GM12872 (cell line): ENCODE data around the gene AQP11.

Experiments
- TF ChIP-seq, protein P1 (sequence below): IDR thresholded peaks from 3 replicates; pipeline ENCODE4 v1.5.1; 2011; ENCODE audit warnings: low read depth, mild to moderate bottlenecking, low read length, moderate library complexity; ENCODE audit not compliant: insufficient read depth

Gene AQP11

DNA sequence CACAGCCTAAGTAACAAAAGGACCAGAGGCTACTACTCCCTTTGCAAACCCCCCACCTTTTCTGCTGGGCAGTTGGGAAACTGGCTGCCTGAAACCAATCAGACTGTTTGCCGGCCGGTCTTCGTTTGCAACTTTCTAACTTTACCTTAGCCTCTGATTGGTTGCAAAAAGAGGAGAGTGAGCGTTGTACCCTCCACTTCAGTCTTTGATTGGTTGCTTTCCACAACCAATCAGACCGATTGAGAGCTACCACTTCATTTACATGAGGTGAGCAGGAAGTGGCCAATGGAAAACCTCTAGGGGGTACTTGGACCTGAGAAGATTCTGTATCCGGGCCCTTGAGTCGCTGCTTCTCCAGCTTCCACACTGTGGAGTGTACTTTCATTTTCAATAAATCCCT lies 66.6 kb downstream of the AQP11 start:
- TF ChIP-seq, protein P1, sequence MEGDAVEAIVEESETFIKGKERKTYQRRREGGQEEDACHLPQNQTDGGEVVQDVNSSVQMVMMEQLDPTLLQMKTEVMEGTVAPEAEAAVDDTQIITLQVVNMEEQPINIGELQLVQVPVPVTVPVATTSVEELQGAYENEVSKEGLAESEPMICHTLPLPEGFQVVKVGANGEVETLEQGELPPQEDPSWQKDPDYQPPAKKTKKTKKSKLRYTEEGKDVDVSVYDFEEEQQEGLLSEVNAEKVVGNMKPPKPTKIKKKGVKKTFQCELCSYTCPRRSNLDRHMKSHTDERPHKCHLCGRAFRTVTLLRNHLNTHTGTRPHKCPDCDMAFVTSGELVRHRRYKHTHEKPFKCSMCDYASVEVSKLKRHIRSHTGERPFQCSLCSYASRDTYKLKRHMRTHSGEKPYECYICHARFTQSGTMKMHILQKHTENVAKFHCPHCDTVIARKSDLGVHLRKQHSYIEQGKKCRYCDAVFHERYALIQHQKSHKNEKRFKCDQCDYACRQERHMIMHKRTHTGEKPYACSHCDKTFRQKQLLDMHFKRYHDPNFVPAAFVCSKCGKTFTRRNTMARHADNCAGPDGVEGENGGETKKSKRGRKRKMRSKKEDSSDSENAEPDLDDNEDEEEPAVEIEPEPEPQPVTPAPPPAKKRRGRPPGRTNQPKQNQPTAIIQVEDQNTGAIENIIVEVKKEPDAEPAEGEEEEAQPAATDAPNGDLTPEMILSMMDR, result no peak

DNA sequence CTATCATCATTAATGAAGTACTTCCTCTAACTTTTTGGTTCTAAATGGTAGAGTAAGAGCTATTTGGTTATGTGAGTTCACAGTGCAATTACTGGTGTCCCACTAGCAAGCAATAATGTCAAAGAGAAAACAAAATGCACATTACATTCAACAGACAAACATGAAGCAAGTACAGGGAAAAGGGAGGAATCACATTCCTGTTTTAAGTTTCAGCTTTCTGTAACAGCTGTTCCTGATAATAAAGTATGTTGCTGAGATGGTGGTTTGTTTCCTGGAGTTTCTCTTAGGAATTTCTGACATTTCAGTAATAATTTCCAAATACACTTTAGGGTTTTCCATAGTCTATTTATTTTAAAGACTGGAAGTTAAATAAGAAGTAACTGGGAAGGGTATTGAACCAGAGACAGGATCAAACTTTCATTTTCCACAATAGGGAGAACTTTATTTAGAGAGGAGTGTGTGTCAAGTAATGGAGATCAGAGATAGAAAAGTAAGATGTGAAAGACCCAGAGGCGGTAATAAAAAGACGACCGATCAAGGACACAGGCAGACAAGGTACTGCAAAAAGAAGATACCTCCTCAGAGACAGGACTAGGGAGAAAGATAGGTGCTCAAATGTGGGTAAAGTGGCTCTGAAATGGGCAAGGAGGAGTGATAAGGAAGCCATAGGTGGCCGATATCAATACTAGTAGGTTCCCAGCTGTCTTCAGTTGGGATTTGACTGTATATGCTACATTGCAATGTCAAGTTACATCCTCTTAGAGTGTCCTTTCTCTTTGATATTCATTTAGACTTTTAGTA lies 68.7 kb downstream of the AQP11 start:
- TF ChIP-seq, protein P1, result no peak
